GM12878 (cell line): ENCODE measurements around the gene MPP1.

ENCODE experiments used
- CTCF ChIP-seq, 3 experiments: IDR thresholded peaks in 2 of 3; conservative IDR thresholded peaks in 1 of 3; 2 replicates each; pipeline ENCODE4 v1.5.1; 2011; ENCODE audit warnings: low read depth in 3 of 3, low read length in 3 of 3, mild to moderate bottlenecking in 3 of 3, control low read depth in 2 of 3, moderate library complexity in 2 of 3, inconsistent platforms in 1 of 3, mixed read lengths in 1 of 3; ENCODE audit not compliant: control insufficient read depth in 2 of 3, insufficient read depth in 1 of 3; ENCODE audit errors: extremely low read depth in 1 of 3
- EZH2 ChIP-seq: IDR thresholded peaks from 2 replicates; pipeline ENCODE4 v1.6.1; 2012; ENCODE audit warnings: low read depth, mild to moderate bottlenecking, control low read depth, inconsistent platforms, low read length, borderline replicate concordance; ENCODE audit not compliant: control insufficient read depth
- GABPA ChIP-seq: IDR thresholded peaks from 2 replicates; pipeline ENCODE4 v1.6.1; 2014; ENCODE audit warnings: antibody characterized with exemption, low read depth, mild to moderate bottlenecking, inconsistent platforms
- IRF4 ChIP-seq: IDR thresholded peaks from 2 replicates; pipeline ENCODE4 v1.6.1; 2011; ENCODE audit warnings: low read depth, low read length
- NRF1 ChIP-seq: conservative IDR thresholded peaks from 2 replicates; pipeline ENCODE4 v1.6.1; 2011; ENCODE audit warnings: mild to moderate bottlenecking, low read depth, low read length, improper control_type of control experiment
- POLR2A ChIP-seq: IDR thresholded peaks from 2 replicates; pipeline ENCODE4 v1.6.1; 2011; ENCODE audit warnings: low read depth, mild to moderate bottlenecking, low read length
- POLR2AphosphoS5 ChIP-seq: IDR thresholded peaks from 2 replicates; pipeline ENCODE4 v1.6.1; 2011; ENCODE audit warnings: mild to moderate bottlenecking, low read length, inconsistent platforms
- RAD21 ChIP-seq: IDR thresholded peaks from 2 replicates; pipeline ENCODE4 v1.6.1; 2011; ENCODE audit warnings: mild to moderate bottlenecking, low read depth, low read length, moderate library complexity; ENCODE audit not compliant: insufficient read depth
- SREBF2 ChIP-seq: IDR thresholded peaks from 2 replicates; pipeline ENCODE4 v1.6.1; 2012; ENCODE audit warnings: mild to moderate bottlenecking, low read length
- USF2 ChIP-seq: IDR thresholded peaks from 2 replicates; pipeline ENCODE4 v1.6.1; 2011; ENCODE audit warnings: low read depth, low read length, improper control_type of control experiment, borderline replicate concordance
- TF ChIP-seq, protein P1 (sequence below): IDR thresholded peaks from 2 replicates; pipeline ENCODE4 v1.6.1; 2012; ENCODE audit warnings: low read length, inconsistent platforms

DNA sequence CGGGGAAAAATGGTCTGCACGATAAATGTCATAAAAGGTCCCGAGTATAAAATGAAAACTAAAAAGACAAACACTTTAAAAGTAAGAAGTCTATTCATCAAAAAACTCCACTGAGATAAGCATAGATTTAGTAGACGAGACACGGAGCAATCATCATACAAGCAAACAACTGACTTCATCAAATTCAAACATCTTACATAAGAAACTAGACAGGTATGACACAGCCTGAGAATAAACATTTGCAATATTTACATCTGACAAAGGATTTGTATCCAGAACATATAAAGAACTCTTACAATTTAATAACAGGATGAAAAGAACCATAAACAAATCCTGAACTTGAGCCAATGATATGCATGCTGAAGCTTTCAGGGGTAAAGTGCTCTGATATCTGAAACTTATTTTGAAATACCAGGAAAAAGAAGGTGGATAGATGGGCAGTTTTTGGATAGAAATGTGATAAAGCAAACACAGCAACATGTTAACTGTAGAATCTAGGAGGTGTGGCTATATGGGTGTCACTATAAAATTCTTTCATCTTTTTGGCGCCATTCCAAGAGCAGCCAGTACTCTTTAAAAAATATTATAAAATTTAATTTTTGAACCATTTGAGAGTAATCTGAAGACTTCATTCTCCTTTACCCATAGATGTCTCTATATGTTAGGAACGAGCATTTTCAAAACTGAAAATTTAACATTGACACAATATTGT, 12.0 kb downstream of the MPP1 start:
- TF ChIP-seq CTCF (IDR thresholded peaks at IDR 0.05 in 2 of 3, conservative IDR thresholded peaks at IDR 0.05 in 1 of 3; ENCODE audit: control insufficient read depth in 2 of 3, extremely low read depth in 1 of 3, insufficient read depth in 1 of 3, low read depth in 3 of 3, low read length in 3 of 3) (no peak), NRF1 (no peak), SREBF2 (no peak), EZH2 (no peak), RAD21 (no peak), IRF4 (no peak), POLR2AphosphoS5 (no peak), USF2 (no peak), GABPA (no peak), POLR2A (no peak)
- TF ChIP-seq, protein P1, sequence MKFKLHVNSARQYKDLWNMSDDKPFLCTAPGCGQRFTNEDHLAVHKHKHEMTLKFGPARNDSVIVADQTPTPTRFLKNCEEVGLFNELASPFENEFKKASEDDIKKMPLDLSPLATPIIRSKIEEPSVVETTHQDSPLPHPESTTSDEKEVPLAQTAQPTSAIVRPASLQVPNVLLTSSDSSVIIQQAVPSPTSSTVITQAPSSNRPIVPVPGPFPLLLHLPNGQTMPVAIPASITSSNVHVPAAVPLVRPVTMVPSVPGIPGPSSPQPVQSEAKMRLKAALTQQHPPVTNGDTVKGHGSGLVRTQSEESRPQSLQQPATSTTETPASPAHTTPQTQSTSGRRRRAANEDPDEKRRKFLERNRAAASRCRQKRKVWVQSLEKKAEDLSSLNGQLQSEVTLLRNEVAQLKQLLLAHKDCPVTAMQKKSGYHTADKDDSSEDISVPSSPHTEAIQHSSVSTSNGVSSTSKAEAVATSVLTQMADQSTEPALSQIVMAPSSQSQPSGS = no peak
